HG03575 (cell line): Measurements from ENCODE around the gene RYR2.
"Not testable (repeated sequence)": the region's sequence is repeated elsewhere in the genome, so short reads cannot be mapped to it uniquely, and the experiment has no call there.

ENCODE experiments used
- ATAC-seq: cut with Tn5 transposase; IDR thresholded peaks from one replicate; pipeline ENCODE4 v1.9.1; 2021; ENCODE audit not compliant: unreplicated experiment, insufficient number of reproducible peaks, low FRiP score; ENCODE audit errors: extremely low read depth

RYR2 gene

GRCh38 chr1:237226177-237226944, 184.4 kb downstream of the RYR2 start:
- no peak for ATAC-seq

GRCh38 chr1:237227476-237227875, 185.5 kb downstream of the RYR2 start:
- no peak for ATAC-seq

- ATAC-seq, result no peak
Observed at GRCh38 chr1:237228421-237228820, 186.4 kb downstream of the RYR2 start.

- no peak for ATAC-seq
Observed at GRCh38 chr1:237229333-237229732, 187.3 kb downstream of the RYR2 start.

- no peak for ATAC-seq
Observed at GRCh38 chr1:237232501-237232900, 190.5 kb downstream of the RYR2 start.

GRCh38 chr1:237235091-237235490, 193.1 kb downstream of the RYR2 start:
- ATAC-seq, result no peak

- ATAC-seq, result no peak
Observed at GRCh38 chr1:237237721-237238120, 195.7 kb downstream of the RYR2 start.

GRCh38 chr1:237239248-237239647, 197.3 kb downstream of the RYR2 start:
- no peak for ATAC-seq

GRCh38 chr1:237241038-237241437, 199.1 kb downstream of the RYR2 start:
- ATAC-seq, result no peak

GRCh38 chr1:237244778-237245177, 202.8 kb downstream of the RYR2 start:
- no peak for ATAC-seq

- no peak for ATAC-seq
Observed at GRCh38 chr1:237247442-237247841, 205.5 kb downstream of the RYR2 start.

- no peak for ATAC-seq
Observed at GRCh38 chr1:237249120-237249519, 207.1 kb downstream of the RYR2 start.

- no peak for ATAC-seq
Observed at GRCh38 chr1:237250055-237250454, 208.1 kb downstream of the RYR2 start.

- no peak for ATAC-seq
Observed at GRCh38 chr1:237255071-237255470, 213.1 kb downstream of the RYR2 start.

GRCh38 chr1:237258871-237259270, 216.9 kb downstream of the RYR2 start:
- ATAC-seq, result no peak

GRCh38 chr1:237261198-237261597, 219.2 kb downstream of the RYR2 start:
- no peak for ATAC-seq

- ATAC-seq, result no peak
Observed at GRCh38 chr1:237267743-237268142, 225.8 kb downstream of the RYR2 start.

- peak; percentile 52 for ATAC-seq
Observed at GRCh38 chr1:237269938-237270337, 228.0 kb downstream of the RYR2 start.

GRCh38 chr1:237270353-237270752, 228.4 kb downstream of the RYR2 start:
- ATAC-seq, result no peak

- ATAC-seq, result not testable (repeated sequence)
Observed at GRCh38 chr1:237277994-237278393, 236.0 kb downstream of the RYR2 start.

- ATAC-seq, result no peak
Observed at GRCh38 chr1:237279629-237280028, 237.6 kb downstream of the RYR2 start.
